ENCODE results near the gene GPD2.

DNA sequence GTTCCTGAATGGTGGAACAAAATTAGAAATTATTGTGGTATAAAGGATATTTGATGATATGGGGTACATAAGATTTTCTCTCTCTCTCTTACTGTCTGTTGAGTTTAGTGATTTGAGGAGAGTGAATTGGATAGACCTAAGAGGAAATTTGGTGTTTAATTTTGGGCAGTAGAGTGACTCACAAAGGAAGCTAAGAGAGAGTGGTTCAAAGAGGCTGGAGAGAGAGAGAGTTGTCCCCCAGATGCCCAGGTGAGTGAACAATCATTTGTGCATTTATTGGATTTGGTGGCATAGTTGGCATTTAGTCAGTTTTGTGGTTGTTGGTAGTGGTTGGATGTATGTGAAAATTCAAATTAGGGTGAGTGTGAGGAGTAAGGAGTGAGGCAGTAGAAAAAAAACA lies 56.8 kb downstream of the GPD2 start:
- TF ChIP-seq HNF4A (CRISPR knock-in tag; IDR thresholded peaks at IDR 0.05) (no peak), KDM4B (CRISPR knock-in tag; IDR thresholded peaks at IDR 0.05) (no peak), POLR2A (IDR thresholded peaks at IDR 0.05; ENCODE audit: insufficient read depth in 1 of 2, low read depth in 2 of 2, low read length in 2 of 2) (no peak), ZBTB34 (CRISPR knock-in tag; IDR thresholded peaks at IDR 0.05) (no peak), BORCS8-MEF2B (CRISPR knock-in tag; IDR thresholded peaks at IDR 0.05) (no peak)
